H9 (cell line): ENCODE measurements around the gene FXYD7. TPM values are rescaled to one million over a fixed set of nuclear protein-coding genes. Genes with fewer than 3 reads are reported as not detected.

Experiments
- DNase-seq: peaks from one replicate; pipeline ENCODE4 v3.0.0-alpha.2; 2017
- H2AFZ ChIP-seq: one replicate; pipeline ENCODE4 v1.6.1; 2013; ENCODE audit warnings: mild to moderate bottlenecking, low read length, control low read depth, moderate library complexity
- H2AK5ac ChIP-seq: 2 replicates; pipeline ENCODE4 v1.6.1; 2013; ENCODE audit warnings: low read length, control low read depth, mixed read lengths; ENCODE audit not compliant: insufficient read length
- H2BK120ac ChIP-seq: one replicate; pipeline ENCODE4 v1.6.1; 2013; ENCODE audit warnings: low read depth, mild to moderate bottlenecking, low read length, control low read depth, inconsistent platforms; ENCODE audit not compliant: poor library complexity, severe bottlenecking
- H2BK12ac ChIP-seq: 2 replicates; pipeline ENCODE4 v1.6.1; 2013; ENCODE audit warnings: low read length, control low read depth, mixed read lengths, low read depth; ENCODE audit not compliant: insufficient read length
- H2BK15ac ChIP-seq: 2 replicates; pipeline ENCODE4 v1.6.1; 2013; ENCODE audit warnings: low read depth, low read length, control low read depth
- H2BK20ac ChIP-seq: one replicate; pipeline ENCODE4 v1.6.1; 2013; ENCODE audit warnings: low read depth, mild to moderate bottlenecking, low read length, control low read depth, inconsistent platforms; ENCODE audit not compliant: poor library complexity, severe bottlenecking
- H2BK5ac ChIP-seq: 2 replicates; pipeline ENCODE4 v1.6.1; 2013; ENCODE audit warnings: low read length, control low read depth, mixed read lengths; ENCODE audit not compliant: insufficient read length
- H3K14ac ChIP-seq: 2 replicates; pipeline ENCODE4 v1.6.1; 2013; ENCODE audit warnings: low read length, control low read depth; ENCODE audit not compliant: insufficient read depth
- H3K18ac ChIP-seq: 2 replicates; pipeline ENCODE4 v1.6.1; 2013; ENCODE audit warnings: low read depth, mild to moderate bottlenecking, mixed read lengths, low read length, control low read depth; ENCODE audit not compliant: insufficient read length
- H3K23ac ChIP-seq: 2 replicates; pipeline ENCODE4 v1.6.1; 2013; ENCODE audit warnings: low read length, control low read depth, mixed read lengths, low read depth; ENCODE audit not compliant: insufficient read length
- H3K23me2 ChIP-seq: 2 replicates; pipeline ENCODE4 v1.6.1; 2013; ENCODE audit warnings: low read depth, mild to moderate bottlenecking, mixed read lengths, low read length, control low read depth; ENCODE audit not compliant: insufficient read length, poor library complexity, severe bottlenecking
- H3K27ac ChIP-seq: 2 replicates; pipeline ENCODE4 v1.5.1; 2013; ENCODE audit warnings: low read length, control low read depth, mixed read lengths, low read depth; ENCODE audit not compliant: insufficient read length
- H3K27me3 ChIP-seq: 2 replicates; pipeline ENCODE4 v1.6.1; 2013; ENCODE audit warnings: low read length, control low read depth, inconsistent platforms; ENCODE audit not compliant: insufficient read depth
- H3K4ac ChIP-seq: 2 replicates; pipeline ENCODE4 v1.6.1; 2013; ENCODE audit warnings: low read depth, mild to moderate bottlenecking, control low read depth, inconsistent platforms, low read length, moderate library complexity
- H3K4me1 ChIP-seq: 2 replicates; pipeline ENCODE4 v1.6.1; 2013; ENCODE audit warnings: low read length, control low read depth, inconsistent platforms; ENCODE audit not compliant: insufficient read depth
- H3K4me2 ChIP-seq: 2 replicates; pipeline ENCODE4 v1.6.1; 2013; ENCODE audit warnings: low read length, control low read depth, mixed read lengths; ENCODE audit not compliant: insufficient read length, insufficient read depth
- H3K56ac ChIP-seq: 2 replicates; pipeline ENCODE4 v1.6.1; 2013; ENCODE audit warnings: low read depth, mild to moderate bottlenecking, mixed read lengths, low read length, control low read depth; ENCODE audit not compliant: insufficient read length
- H3K79me1 ChIP-seq: 2 replicates; pipeline ENCODE4 v1.6.1; 2013; ENCODE audit warnings: low read depth, mild to moderate bottlenecking, moderate library complexity, low read length, control low read depth, inconsistent platforms; ENCODE audit not compliant: insufficient read depth, poor library complexity, severe bottlenecking
- H3K79me2 ChIP-seq: 2 replicates; pipeline ENCODE4 v1.6.1; 2013; ENCODE audit warnings: low read length, control low read depth, inconsistent platforms; ENCODE audit not compliant: insufficient read depth
- H3K9ac ChIP-seq: 2 replicates; pipeline ENCODE4 v1.6.1; 2013; ENCODE audit warnings: low read length, control low read depth, mixed read lengths; ENCODE audit not compliant: insufficient read length; ENCODE audit errors: extremely low read depth
- H3K9me3 ChIP-seq: one replicate; pipeline ENCODE4 v1.6.1; 2013; ENCODE audit warnings: low read depth, low read length, inconsistent platforms; ENCODE audit not compliant: control insufficient read depth
- H3T11ph ChIP-seq: one replicate; pipeline ENCODE4 v1.6.1; 2013; ENCODE audit warnings: mild to moderate bottlenecking, low read length, control low read depth, inconsistent platforms
- H4K20me1 ChIP-seq: one replicate; pipeline ENCODE4 v1.6.1; 2013; ENCODE audit not compliant: control insufficient read depth, insufficient read length, insufficient read depth
- H4K5ac ChIP-seq: 2 replicates; pipeline ENCODE4 v1.6.1; 2013; ENCODE audit warnings: low read depth, mild to moderate bottlenecking, mixed read lengths, low read length, control low read depth; ENCODE audit not compliant: insufficient read length
- H4K8ac ChIP-seq: replicated peaks from 2 replicates; pipeline ENCODE4 v1.6.1; 2013; ENCODE audit warnings: low read length, control low read depth, mixed read lengths, low read depth; ENCODE audit not compliant: insufficient read length
- H4K91ac ChIP-seq: 2 replicates; pipeline ENCODE4 v1.6.1; 2013; ENCODE audit warnings: low read depth, mild to moderate bottlenecking, moderate library complexity, mixed read lengths, low read length, control low read depth; ENCODE audit not compliant: insufficient read length
- H3K27ac Mint-ChIP-seq, 3 experiments: 2 replicates in 2 of 3; 3 replicates in 1 of 3; pipeline ENCODE4 v1.8.0; 2020 to 2021; ENCODE audit warnings: mixed read lengths in 3 of 3, mild to moderate bottlenecking in 1 of 3, moderate library complexity in 1 of 3
- H3K27me3 Mint-ChIP-seq: 2 replicates; pipeline ENCODE4 v1.8.0; 2021; ENCODE audit warnings: low read depth, mild to moderate bottlenecking, moderate library complexity, mixed read lengths
- H3K36me3 Mint-ChIP-seq, 3 experiments: 2 replicates in 2 of 3; 3 replicates in 1 of 3; pipeline ENCODE4 v1.8.0; 2020 to 2021; ENCODE audit warnings: low read depth in 3 of 3, mixed read lengths in 3 of 3; ENCODE audit not compliant: insufficient read depth in 1 of 3
- H3K4me1 Mint-ChIP-seq, 2 experiments: 2 replicates each; pipeline ENCODE4 v1.8.0; 2020; ENCODE audit warnings: mixed read lengths in 2 of 2
- H3K4me3 Mint-ChIP-seq, 2 experiments: 2 replicates in 1 of 2; 3 replicates in 1 of 2; pipeline ENCODE4 v1.8.0; 2020 to 2021; ENCODE audit warnings: mild to moderate bottlenecking in 2 of 2, mixed read lengths in 2 of 2, moderate library complexity in 1 of 2
- H3K9me3 Mint-ChIP-seq, 2 experiments: 2 replicates in 1 of 2; 3 replicates in 1 of 2; pipeline ENCODE4 v1.8.0; 2020; ENCODE audit warnings: mild to moderate bottlenecking in 2 of 2, mixed read lengths in 2 of 2, moderate library complexity in 1 of 2
- CTCF ChIP-seq: fragments of 200-600 bp; sonication (generic); conservative IDR thresholded peaks from 3 replicates; pipeline ENCODE4 v1.8.0; 2021; ENCODE audit warnings: antibody characterized with exemption, mild to moderate bottlenecking
- WGBS: extraction: QIAGEN DNeasy Blood & Tissue Kit; methylation state at CpG from one replicate; pipeline ENCODE4 v1.1.7; 2013; ENCODE audit warnings: missing lambda C conversion rate, low lambda C conversion rate, mixed read lengths; ENCODE audit not compliant: insufficient read length; ENCODE audit errors: extremely low coverage; 5-methylcytosine and 5-hydroxymethylcytosine counted together
- total RNA-seq: library from RNA; stranded (reverse); gene quantifications from 2 replicates; pipeline ENCODE4 v1.2.1, GENCODE V29; 2021

Gene FXYD7
- total RNA-seq, 1 experiment from 2014 or later: 9.0 TPM

GRCh38 chr19:35124098-35125060, 18.7 kb upstream of the FXYD7 start:
- H2BK5ac ChIP-seq: no peak overlapping the region
- H3K23me2 ChIP-seq: no peaks in the 10 kb centered on the region
- H4K5ac ChIP-seq: no peak overlapping the region
- Mint-ChIP-seq H3K36me3 (no peaks in the 10 kb centered on the region), H3K27me3 (peaks cover 7% of the 10 kb centered on the region), H3K9me3 (no peaks in the 10 kb centered on the region), H3K4me1 (peaks cover 26 to 29% of the 10 kb centered on the region in 2 experiments), H3K4me3 (no peak overlapping the region; a peak in 1 of 5 replicates), H3K27ac (no peak overlapping the region; a peak in 3 of 7 replicates)
- no peak overlapping the region for H4K91ac ChIP-seq
- H3K9me3 ChIP-seq: no peaks in the 10 kb centered on the region
- H4K20me1 ChIP-seq: no peaks in the 10 kb centered on the region
- no peak overlapping the region for H2AK5ac ChIP-seq
- WGBS: 100% methylated on average over 1 of the region's 42 CpGs
- no peak overlapping the region for H2BK12ac ChIP-seq
- no peak overlapping the region for H3K4ac ChIP-seq
- no peaks in the 10 kb centered on the region for H3K79me2 ChIP-seq
- no peak overlapping the region for H4K8ac ChIP-seq
- no peak overlapping the region for H2BK20ac ChIP-seq
- no peak for TF ChIP-seq CTCF
- no peaks in the 10 kb centered on the region for H3K79me1 ChIP-seq
- no peaks in the 10 kb centered on the region; the same call in 1 of the 2 replicates for H3K4me1 ChIP-seq
- no peak overlapping the region for H2BK120ac ChIP-seq
- no peak overlapping the region for H3K9ac ChIP-seq
- H3K18ac ChIP-seq: no peak overlapping the region
- no peaks in the 10 kb centered on the region for H3K27me3 ChIP-seq
- no peak overlapping the region for H3K23ac ChIP-seq
- H2BK15ac ChIP-seq: no peak overlapping the region
- no peak overlapping the region for H2AFZ ChIP-seq
- H3K14ac ChIP-seq: no peak overlapping the region
- H3K4me2 ChIP-seq: no peak overlapping the region
- no peak overlapping the region for H3K27ac ChIP-seq
- peak; percentile 58 for DNase-seq
- no peak overlapping the region for H3K56ac ChIP-seq
- no peak overlapping the region for H3T11ph ChIP-seq
